ENCODE measurements around the gene SLC22A3.
"Not testable (repeated sequence)": the region's sequence is repeated elsewhere in the genome, so short reads cannot be mapped to it uniquely, and the experiment has no call there.

The SLC22A3 gene

DNA sequence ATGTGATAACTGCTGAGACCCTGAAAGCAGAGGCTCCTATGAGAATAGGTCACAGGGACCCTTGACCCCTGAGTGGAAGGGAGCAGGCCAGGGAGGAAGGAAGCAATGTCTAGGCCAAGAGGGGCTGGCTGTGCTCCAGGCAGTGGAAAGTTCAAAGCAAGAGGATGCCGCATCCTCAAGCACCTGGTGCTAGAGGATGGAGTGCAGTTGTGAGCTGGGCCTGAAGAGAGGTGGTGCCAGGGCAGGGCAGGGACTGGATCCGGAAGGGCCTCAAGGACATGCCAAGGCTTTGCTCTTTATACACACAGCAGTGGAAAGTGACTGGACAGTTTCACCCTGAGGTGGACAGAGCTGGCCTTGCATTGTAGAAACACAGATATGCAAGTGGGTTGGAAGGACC, 97.0 kb downstream of the SLC22A3 start:
- TF ChIP-seq, protein P1, sequence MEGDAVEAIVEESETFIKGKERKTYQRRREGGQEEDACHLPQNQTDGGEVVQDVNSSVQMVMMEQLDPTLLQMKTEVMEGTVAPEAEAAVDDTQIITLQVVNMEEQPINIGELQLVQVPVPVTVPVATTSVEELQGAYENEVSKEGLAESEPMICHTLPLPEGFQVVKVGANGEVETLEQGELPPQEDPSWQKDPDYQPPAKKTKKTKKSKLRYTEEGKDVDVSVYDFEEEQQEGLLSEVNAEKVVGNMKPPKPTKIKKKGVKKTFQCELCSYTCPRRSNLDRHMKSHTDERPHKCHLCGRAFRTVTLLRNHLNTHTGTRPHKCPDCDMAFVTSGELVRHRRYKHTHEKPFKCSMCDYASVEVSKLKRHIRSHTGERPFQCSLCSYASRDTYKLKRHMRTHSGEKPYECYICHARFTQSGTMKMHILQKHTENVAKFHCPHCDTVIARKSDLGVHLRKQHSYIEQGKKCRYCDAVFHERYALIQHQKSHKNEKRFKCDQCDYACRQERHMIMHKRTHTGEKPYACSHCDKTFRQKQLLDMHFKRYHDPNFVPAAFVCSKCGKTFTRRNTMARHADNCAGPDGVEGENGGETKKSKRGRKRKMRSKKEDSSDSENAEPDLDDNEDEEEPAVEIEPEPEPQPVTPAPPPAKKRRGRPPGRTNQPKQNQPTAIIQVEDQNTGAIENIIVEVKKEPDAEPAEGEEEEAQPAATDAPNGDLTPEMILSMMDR (IDR thresholded peaks at IDR 0.05; ENCODE audit: extremely low read depth, missing control alignments): no peak
- no peak for DNase-seq (ENCODE audit: low spot score)

DNA sequence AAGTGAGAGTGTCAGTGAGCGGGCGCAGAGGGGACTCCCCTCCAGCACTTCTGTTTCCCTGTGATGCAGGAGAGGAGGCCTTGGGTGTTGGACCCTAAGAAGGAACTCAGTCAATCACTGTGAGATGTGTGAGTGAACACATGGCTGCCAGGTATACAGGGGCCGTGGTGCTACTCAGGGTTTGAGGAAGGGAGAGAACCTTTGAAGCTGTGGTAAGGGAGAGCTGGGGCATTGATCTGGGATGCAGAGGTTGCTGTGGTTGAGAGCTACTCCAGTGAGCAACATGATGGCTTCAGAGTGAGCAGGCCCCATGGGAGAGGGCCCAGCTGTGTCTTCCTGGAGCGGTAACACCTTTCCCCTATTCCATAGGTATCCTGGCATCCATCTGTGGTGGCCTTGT, 99.2 kb downstream of the SLC22A3 start:
- TF ChIP-seq, protein P1 (IDR thresholded peaks at IDR 0.05; ENCODE audit: extremely low read depth, missing control alignments): no peak
- no peak for DNase-seq (ENCODE audit: low spot score)

DNA sequence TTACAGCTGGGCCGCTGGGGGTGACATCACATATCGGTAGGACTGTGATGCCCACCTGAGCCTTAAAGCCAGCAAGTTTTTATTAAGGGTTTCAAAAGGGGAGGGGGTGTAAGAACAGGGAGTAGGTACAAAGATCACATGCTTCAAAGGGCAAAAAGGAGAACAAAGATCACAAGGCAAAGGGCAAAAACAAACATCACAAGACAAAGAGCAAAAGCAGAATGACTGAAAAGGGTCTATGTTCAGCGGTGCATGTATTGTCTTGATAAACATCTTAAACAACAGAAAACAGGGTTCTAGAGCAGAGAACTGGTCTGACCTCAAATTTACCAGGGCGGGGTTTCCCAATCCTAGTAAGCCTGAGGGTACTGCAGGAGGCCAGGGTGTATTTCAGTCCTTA, 101.6 kb downstream of the SLC22A3 start:
- not testable (repeated sequence) for DNase-seq (ENCODE audit: low spot score)

DNA sequence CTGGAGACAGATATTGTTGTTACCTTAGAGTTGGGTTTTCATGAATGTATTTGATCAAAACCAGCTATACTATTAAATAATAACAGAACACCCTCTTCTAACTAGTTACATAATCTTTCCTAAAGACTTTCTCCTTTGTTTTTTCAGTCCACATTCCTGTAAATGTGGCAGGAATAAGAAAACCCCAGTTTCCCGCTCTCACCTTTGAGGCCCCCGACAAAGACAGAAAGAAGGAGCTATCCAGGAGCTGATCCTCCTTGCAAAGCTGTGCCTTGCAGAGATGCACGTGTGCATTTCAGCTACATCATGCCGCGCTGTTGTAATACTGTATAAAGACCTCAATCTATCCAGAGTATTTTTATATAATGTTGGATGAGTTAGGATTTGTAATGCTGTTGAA, 102.7 kb downstream of the SLC22A3 start:
- TF ChIP-seq, protein P1 (IDR thresholded peaks at IDR 0.05; ENCODE audit: extremely low read depth, missing control alignments): no peak

DNA sequence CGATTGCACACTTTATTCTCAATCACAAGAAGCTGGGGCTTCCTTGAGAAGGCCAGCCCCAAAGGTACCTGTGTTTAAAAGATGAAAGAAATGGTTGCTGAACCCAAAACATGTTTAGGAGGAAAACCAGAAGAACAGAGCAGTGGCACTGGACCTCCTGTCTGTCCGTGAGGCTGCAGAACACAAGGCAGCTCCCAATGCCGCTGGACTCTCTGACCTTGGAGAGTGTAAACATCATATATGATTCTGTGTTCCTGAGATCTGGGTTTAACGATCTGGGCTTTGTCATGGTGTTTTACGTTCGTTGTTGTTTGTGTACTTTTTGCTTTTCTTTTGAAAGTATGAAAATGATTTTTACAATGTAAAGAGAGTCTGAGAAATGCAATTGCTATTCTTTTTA, 106.1 kb downstream of the SLC22A3 start:
- no peak for DNase-seq (ENCODE audit: low spot score)
- TF ChIP-seq, protein P1 (IDR thresholded peaks at IDR 0.05; ENCODE audit: extremely low read depth, missing control alignments): no peak

More for the DNA sequence above, 102.7 kb downstream of the SLC22A3 start:
- DNase-seq (ENCODE audit: low spot score): no peak

DNA sequence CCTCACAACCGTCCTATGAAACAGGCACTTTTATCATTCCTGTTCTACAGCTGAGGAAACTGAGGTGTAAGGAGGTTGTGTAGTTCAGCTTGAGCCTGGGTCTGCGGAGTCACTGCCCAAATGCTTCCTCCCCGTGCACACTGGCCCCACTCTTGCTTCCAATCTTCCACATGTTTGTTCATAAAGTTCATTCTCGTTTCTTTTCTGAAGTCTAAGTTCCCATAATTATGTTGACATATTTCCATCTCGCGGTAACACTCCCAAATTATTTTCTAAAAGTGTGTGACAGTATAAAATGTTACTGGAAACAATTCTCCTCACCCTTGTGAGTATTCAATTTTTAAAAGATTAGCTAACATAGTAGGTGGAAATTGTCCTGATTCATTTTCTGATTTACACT, 106.9 kb downstream of the SLC22A3 start:
- DNase-seq (ENCODE audit: low spot score): no peak
- TF ChIP-seq, protein P1 (IDR thresholded peaks at IDR 0.05; ENCODE audit: extremely low read depth, missing control alignments): no peak

DNA sequence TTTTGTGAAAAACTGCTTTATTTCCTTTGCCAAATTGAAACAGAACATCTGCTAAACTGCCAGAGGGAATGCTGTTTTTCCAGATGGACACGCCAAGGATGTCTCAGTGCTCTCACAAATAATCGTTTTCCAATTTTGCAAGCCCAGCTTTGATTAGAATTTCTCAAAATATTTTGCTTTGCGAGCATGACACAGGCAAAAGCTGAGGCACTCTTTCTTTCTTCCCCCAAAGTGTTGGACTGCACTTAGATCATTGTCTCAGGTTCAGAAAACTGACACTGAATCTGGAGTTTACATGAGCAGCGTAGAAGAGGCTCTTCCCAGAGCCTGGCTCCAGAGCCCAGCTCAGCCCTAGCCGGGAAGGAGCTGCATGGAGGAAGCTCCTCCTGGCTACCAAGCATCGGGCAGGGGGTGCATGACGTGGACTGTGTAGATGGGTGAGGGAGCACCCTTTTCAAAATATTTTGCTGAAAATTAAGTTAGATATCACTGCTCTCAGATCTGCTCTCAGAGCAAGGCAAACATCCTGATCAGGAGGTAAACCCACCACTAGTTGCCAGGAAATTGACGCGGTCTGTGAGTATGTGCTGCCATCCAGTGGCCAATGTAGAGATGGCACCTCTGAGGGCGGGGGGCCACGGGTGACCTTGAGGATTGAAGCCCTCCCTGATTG, 107.5 kb downstream of the SLC22A3 start:
- TF ChIP-seq, protein P1 (IDR thresholded peaks at IDR 0.05; ENCODE audit: extremely low read depth, missing control alignments): peak; percentile 93
- peak; percentile 73 for DNase-seq (ENCODE audit: low spot score)

DNA sequence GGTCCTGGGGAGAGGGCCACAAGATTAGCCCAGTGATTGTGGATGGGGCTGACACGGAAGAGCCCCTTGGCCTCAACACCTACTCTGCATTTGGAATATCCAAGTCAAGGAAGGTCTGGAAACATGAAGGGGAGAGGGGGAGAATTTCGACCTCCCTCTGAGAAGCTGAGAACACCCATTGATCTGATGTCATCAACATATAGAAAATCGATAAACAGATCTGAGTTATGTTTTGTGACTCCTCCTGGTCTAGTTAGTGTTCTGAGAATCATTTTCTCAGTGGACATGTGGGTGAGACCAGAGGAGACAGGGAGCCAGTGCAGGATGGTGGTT, 108.0 kb downstream of the SLC22A3 start:
- TF ChIP-seq, protein P1 (IDR thresholded peaks at IDR 0.05; ENCODE audit: extremely low read depth, missing control alignments): no peak

More for the DNA sequence above, 108.0 kb downstream of the SLC22A3 start:
- DNase-seq (ENCODE audit: low spot score): no peak
